K562 (cell line): ENCODE measurements around the gene MFAP1. TPM values are rescaled to one million over a fixed set of nuclear protein-coding genes. Genes with fewer than 3 reads are reported as not detected.

Experiments used
- ARID2 ChIP-seq: fragments of 450-650 bp; IDR thresholded peaks from 2 replicates; pipeline ENCODE4 v1.6.1; 2017; ENCODE audit warnings: antibody characterized with exemption, mild to moderate bottlenecking
- CBX8 ChIP-seq: fragments of 200-600 bp; sonication (generic); IDR thresholded peaks from 2 replicates; pipeline ENCODE4 v1.6.1; 2012; ENCODE audit warnings: borderline replicate concordance, mixed run types, low read depth, mild to moderate bottlenecking, moderate library complexity, mixed read lengths, low read length, control low read depth, inconsistent platforms; ENCODE audit not compliant: poor library complexity, severe bottlenecking; ENCODE audit errors: extremely low read depth
- CGGBP1 ChIP-seq: fragments of 250-450 bp; sonication (Bioruptor Pico); IDR thresholded peaks from 2 replicates; pipeline ENCODE4 v1.9.0; 2021; ENCODE audit warnings: mild to moderate bottlenecking
- CSDE1 ChIP-seq, 2 experiments: fragments of 450-650 bp; IDR thresholded peaks; 2 replicates each; pipeline ENCODE4 v1.6.1; 2016; ENCODE audit warnings: mild to moderate bottlenecking in 1 of 2
- CTBP1 ChIP-seq: fragments of 450-650 bp; IDR thresholded peaks from 2 replicates; pipeline ENCODE4 v1.6.1; 2016; ENCODE audit warnings: borderline replicate concordance
- GTF2E2 ChIP-seq: fragments of 200-800 bp; sonication (Bioruptor generic); IDR thresholded peaks from 2 replicates; pipeline ENCODE4 v1.6.1; 2016; ENCODE audit warnings: missing genetic modification characterization, missing compliant biosample characterization
- MNT ChIP-seq, 2 experiments: fragments of 450-650 bp; conservative IDR thresholded peaks; 2 replicates each; pipeline ENCODE4 v1.6.1; 2017; ENCODE audit warnings: mild to moderate bottlenecking in 2 of 2, moderate library complexity in 2 of 2
- POLR2G ChIP-seq: fragments of 200-400 bp; formaldehyde crosslinking; IDR thresholded peaks from 2 replicates; pipeline ENCODE4 v1.6.1; 2017; ENCODE audit warnings: low read depth, mild to moderate bottlenecking, antibody characterized with exemption, low read length, moderate library complexity
- POU5F1 ChIP-seq: fragments of 150-350 bp; IDR thresholded peaks from 2 replicates; pipeline ENCODE4 v1.6.1; 2014; ENCODE audit warnings: borderline replicate concordance, low read length, low read depth, mild to moderate bottlenecking; ENCODE audit not compliant: partially characterized antibody
- PRDM10 ChIP-seq: fragments of 450-650 bp; IDR thresholded peaks from 2 replicates; pipeline ENCODE4 v1.6.1; 2018; ENCODE audit not compliant: partially characterized antibody
- SOX6 ChIP-seq: fragments of 450-650 bp; IDR thresholded peaks from 2 replicates; pipeline ENCODE4 v1.6.1; 2014; ENCODE audit warnings: mild to moderate bottlenecking
- WHSC1 ChIP-seq: IDR thresholded peaks from one replicate; pipeline ENCODE4 v1.6.1; 2012; ENCODE audit warnings: low read length, control low read depth, inconsistent platforms
- ZBTB7A ChIP-seq: IDR thresholded peaks from 2 replicates; pipeline ENCODE4 v1.6.1; 2011; ENCODE audit warnings: low read depth, mild to moderate bottlenecking, low read length, moderate library complexity, borderline replicate concordance; ENCODE audit not compliant: control insufficient read depth
- ZC3H8 ChIP-seq: fragments of 450-650 bp; IDR thresholded peaks from 2 replicates; pipeline ENCODE4 v1.6.1; 2017
- ZNF41 ChIP-seq: fragments of 250-450 bp; sonication (Bioruptor Pico); conservative IDR thresholded peaks from 2 replicates; pipeline ENCODE4 v1.4.0; 2020; ENCODE audit warnings: mild to moderate bottlenecking
- ZNF592 ChIP-seq: fragments of 450-650 bp; IDR thresholded peaks from 2 replicates; pipeline ENCODE4 v1.6.1; 2017; ENCODE audit warnings: antibody characterized with exemption, mild to moderate bottlenecking
- polyA plus RNA-seq, 8 experiments: library from polyadenylated mRNA; depleted of rRNA in 4 of 8; stranded (reverse) in 5 of 8; unstranded in 3 of 8; fragments of >200 nt; fragmentation: Nextera tagmentation in 2 of 8; fragmentation: Illumina TruSeq in 1 of 8; extraction: Ambion mirVana in 2 of 8; extraction: Trizol in 1 of 8; gene quantifications; 2 replicates each; pipeline versions ENCODE4 v1.2.1 to v1.2.3, GENCODE V29; 2011 to 2014; ENCODE audit warnings: inconsistent platforms in 1 of 8, missing spikeins in 1 of 8
- total RNA-seq, 7 experiments: library from RNA; depleted of rRNA in 6 of 7; stranded (reverse); fragments of >200 nt in 6 of 7; fragmentation: Illumina TruSeq in 2 of 7; extraction: Trizol in 2 of 7; gene quantifications; 2 replicates each; pipeline versions ENCODE4 v1.2.1 to v1.2.3, GENCODE V29; 2011 to 2021; ENCODE audit warnings: low replicate concordance in 1 of 7

Gene MFAP1
- total and polyA plus RNA-seq, 9 of the 15 experiments (the other 6 are each of a cell fraction or from before 2014, with no cell fraction given): 34.9 to 64.1 (median 48.2) TPM

- TF ChIP-seq ZNF592 (peak; percentile 94), MNT (conservative IDR thresholded peaks at IDR 0.05) (peak in 1 of 2 experiments; percentile 70; a peak in 3 of 4 replicates), CSDE1 (IDR thresholded peaks at IDR 0.05) (no peak), WHSC1 (no peak), POLR2G (peak; percentile 92), ZNF41 (CRISPR knock-in tag) (no peak), CBX8 (no peak), ARID2 (peak; percentile 19; the same call in 1 of the 2 replicates), GTF2E2 (tag) (peak; percentile 83), POU5F1 (no peak), ZBTB7A (peak; percentile 65; the same call in 1 of the 2 replicates), ZC3H8 (no peak), CGGBP1 (0 out of 2 replicates have a peak, but pooled peaks have one; percentile 34), SOX6 (peak; percentile 41; the same call in 1 of the 2 replicates), CTBP1 (peak; percentile 84), PRDM10 (no peak)
Measured at GRCh38 chr15:43826508-43827341, 2.2 kb upstream of the MFAP1 start, which contains the start of gene WDR76 (continued).
